GM23248 (cell line): ENCODE data around the gene FLT3. TPM values are rescaled to one million over a fixed set of nuclear protein-coding genes. Genes with fewer than 3 reads are reported as not detected.

Experiments
- DNase-seq: peaks from one replicate; pipeline ENCODE4 v3.0.0-alpha.2; 2015
- H2AFZ ChIP-seq: fragments of 200-600 bp; sonication (generic); 2 replicates; pipeline ENCODE4 v1.6.1; 2016; ENCODE audit warnings: antibody characterized with exemption
- H3F3A ChIP-seq: fragments of 200-600 bp; sonication (generic); 2 replicates; pipeline ENCODE4 v1.6.1; 2016; ENCODE audit warnings: mild to moderate bottlenecking, antibody characterized with exemption, mixed run types; ENCODE audit not compliant: insufficient read depth
- H3K27ac ChIP-seq: fragments of 200-600 bp; sonication (generic); 2 replicates; pipeline ENCODE4 v1.5.1; 2016; ENCODE audit warnings: mild to moderate bottlenecking
- H3K27me3 ChIP-seq: fragments of 200-600 bp; sonication (generic); replicated peaks from 2 replicates; pipeline ENCODE4 v1.6.1; 2016; ENCODE audit warnings: mild to moderate bottlenecking; ENCODE audit not compliant: insufficient read depth
- H3K36me3 ChIP-seq: fragments of 200-600 bp; sonication (generic); 2 replicates; pipeline ENCODE4 v1.6.1; 2016; ENCODE audit warnings: low read depth, mild to moderate bottlenecking
- H3K4me1 ChIP-seq: fragments of 200-600 bp; sonication (generic); 2 replicates; pipeline ENCODE4 v1.6.1; 2016; ENCODE audit warnings: mild to moderate bottlenecking; ENCODE audit not compliant: insufficient read depth
- H3K4me2 ChIP-seq: fragments of 200-600 bp; sonication (generic); one replicate; pipeline ENCODE4 v1.6.1; 2016; ENCODE audit warnings: mild to moderate bottlenecking; ENCODE audit not compliant: unreplicated experiment
- H3K4me3 ChIP-seq: fragments of 200-600 bp; sonication (generic); 2 replicates; pipeline ENCODE4 v1.5.1; 2016; ENCODE audit warnings: mild to moderate bottlenecking
- H3K79me2 ChIP-seq: fragments of 200-600 bp; sonication (generic); 2 replicates; pipeline ENCODE4 v1.6.1; 2016; ENCODE audit warnings: mild to moderate bottlenecking; ENCODE audit not compliant: insufficient read depth
- H3K9ac ChIP-seq: fragments of 200-600 bp; sonication (generic); 2 replicates; pipeline ENCODE4 v1.6.1; 2016; ENCODE audit warnings: mild to moderate bottlenecking
- H3K9me2 ChIP-seq: fragments of 200-600 bp; sonication (generic); 2 replicates; pipeline ENCODE4 v1.6.1; 2016; ENCODE audit warnings: mixed run types, mild to moderate bottlenecking, moderate library complexity; ENCODE audit not compliant: insufficient read depth
- H3K9me3 ChIP-seq: fragments of 200-600 bp; sonication (generic); one replicate; pipeline ENCODE4 v1.6.1; 2017; ENCODE audit warnings: low read depth
- H4K20me1 ChIP-seq: fragments of 200-600 bp; sonication (generic); 2 replicates; pipeline ENCODE4 v1.6.0; 2016; ENCODE audit not compliant: insufficient read depth
- EZH2 ChIP-seq: fragments of 200-600 bp; sonication (generic); IDR thresholded peaks from 2 replicates; pipeline ENCODE4 v1.6.1; 2018; ENCODE audit warnings: antibody characterized with exemption, mild to moderate bottlenecking; ENCODE audit not compliant: insufficient read depth, poor library complexity, severe bottlenecking
- EZH2phosphoT487 ChIP-seq: fragments of 200-600 bp; sonication (generic); IDR thresholded peaks from 2 replicates; pipeline ENCODE4 v1.6.1; 2018; ENCODE audit warnings: antibody characterized with exemption, moderate library complexity, mild to moderate bottlenecking, low read depth; ENCODE audit not compliant: insufficient read depth
- WGBS, 2 experiments: methylation state at CpG; one replicate each; pipeline ENCODE4 v1.1.6; 2015 to 2017; ENCODE audit warnings: low lambda C conversion rate in 2 of 2, low coverage in 1 of 2; ENCODE audit errors: missing lambda C conversion rate in 2 of 2; 5-methylcytosine and 5-hydroxymethylcytosine counted together
- in situ Hi-C: fragments of 300-500 bp; cut with MboI; formaldehyde crosslinking; loops from 2 replicates; pipeline ENCODE4 v1.15.0; 2020
- polyA plus RNA-seq: library from polyadenylated mRNA; unstranded; fragments of >200 nt; fragmentation: Nextera tagmentation; extraction: Ambion mirVana; gene quantifications from 2 replicates; pipeline ENCODE4 v1.2.1, GENCODE V29; 2016
- total RNA-seq: library from RNA; depleted of rRNA; stranded (reverse); fragments of >200 nt; shearing (Covaris generic); gene quantifications from 2 replicates; pipeline ENCODE4 v1.2.3, GENCODE V29; 2014

The FLT3 gene
- total and polyA plus RNA-seq, 2 experiments from 2014 or later, result not detected

- no peak overlapping the region for H3K27ac ChIP-seq
- H3K36me3 ChIP-seq, result no peaks in the 10 kb centered on the region
- no peak for TF ChIP-seq EZH2
- no peak for TF ChIP-seq EZH2phosphoT487
- 1 to 3% methylated on average over 4 of the region's 4 CpGs for WGBS, 2 experiments
- H4K20me1 ChIP-seq, result no peaks in the 10 kb centered on the region
- in situ Hi-C loops, result no loop called here
- peak overlapping the region; percentile 27 for H3K4me2 ChIP-seq
- peak; percentile 67 for DNase-seq
- peaks cover 16% of the 10 kb centered on the region for H3F3A ChIP-seq
- no peaks in the 10 kb centered on the region for H3K79me2 ChIP-seq
- H3K9me3 ChIP-seq, result no peaks in the 10 kb centered on the region
- no peak overlapping the region for H3K4me3 ChIP-seq
- no peaks in the 10 kb centered on the region for H3K9me2 ChIP-seq
- peaks cover 17% of the 10 kb centered on the region for H3K4me1 ChIP-seq
- no peak overlapping the region for H2AFZ ChIP-seq
- H3K27me3 ChIP-seq, result 0 out of 2 replicates have a peak, but pooled peaks cover 8% of the 10 kb centered on the region
- H3K9ac ChIP-seq, result no peak overlapping the region
Measured at GRCh38 chr13:28046981-28047380, 53.4 kb downstream of the FLT3 start.

DNA sequence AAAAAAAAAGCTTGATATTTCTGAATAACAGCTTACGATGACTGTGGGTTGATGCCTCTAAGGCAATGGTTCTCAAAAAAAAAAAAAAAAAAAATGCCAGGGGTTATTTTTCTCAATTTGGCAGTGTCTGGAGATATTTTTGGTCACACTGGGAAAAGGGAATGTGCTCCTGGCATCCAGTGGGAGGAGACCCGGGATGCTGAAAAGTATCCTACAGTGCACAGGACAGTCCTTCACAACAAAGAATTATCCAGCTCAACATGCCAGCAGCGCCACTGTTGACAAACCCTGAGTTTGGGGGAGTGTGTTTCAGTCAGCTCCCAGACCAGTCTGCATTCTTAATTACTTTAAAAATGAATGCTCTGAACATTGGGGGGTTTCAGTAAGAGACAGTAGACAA, 54.5 kb downstream of the FLT3 start:
- H3K9me2 ChIP-seq, result no peaks in the 10 kb centered on the region
- no peak overlapping the region for H3K4me3 ChIP-seq
- peaks cover 16% of the 10 kb centered on the region for H3F3A ChIP-seq
- peaks cover 17% of the 10 kb centered on the region for H3K4me1 ChIP-seq
- no peak overlapping the region for H2AFZ ChIP-seq
- no peaks in the 10 kb centered on the region for H3K79me2 ChIP-seq
- peaks cover 12% of the 10 kb centered on the region; the same call in 1 of the 2 replicates for H3K27me3 ChIP-seq
- H3K9me3 ChIP-seq, result no peaks in the 10 kb centered on the region
- 33 to 35% methylated on average over 3 of the region's 3 CpGs for WGBS, 2 experiments
- TF ChIP-seq EZH2 (no peak), EZH2phosphoT487 (no peak)
- no peaks in the 10 kb centered on the region for H4K20me1 ChIP-seq
- DNase-seq, result no peak
- in situ Hi-C loops, result no loop called here
- H3K9ac ChIP-seq, result no peak overlapping the region
- H3K27ac ChIP-seq, result no peak overlapping the region
- H3K4me2 ChIP-seq, result no peak overlapping the region
- H3K36me3 ChIP-seq, result no peaks in the 10 kb centered on the region

- Histone ChIP-seq H2AFZ (no peak overlapping the region), H3K4me2 (no peak overlapping the region), H3K4me3 (no peak overlapping the region), H3K27ac (no peak overlapping the region), H3F3A (peaks cover 16% of the 10 kb centered on the region), H3K79me2 (no peaks in the 10 kb centered on the region), H4K20me1 (no peaks in the 10 kb centered on the region), H3K36me3 (no peaks in the 10 kb centered on the region), H3K27me3 (peaks cover 25% of the 10 kb centered on the region), H3K9ac (no peak overlapping the region), H3K9me3 (no peaks in the 10 kb centered on the region), H3K9me2 (no peaks in the 10 kb centered on the region), H3K4me1 (peaks cover 17% of the 10 kb centered on the region)
- DNase-seq, result peak; percentile 69
- TF ChIP-seq EZH2phosphoT487, result no peak
- no peak for TF ChIP-seq EZH2
- in situ Hi-C loops, result no loop called here
- whole genome bisulfite sequencing, 2 experiments, result 41 to 48% methylated on average over 2 of the region's 2 CpGs
Measured at GRCh38 chr13:28044608-28045007, 55.8 kb downstream of the FLT3 start.

DNA sequence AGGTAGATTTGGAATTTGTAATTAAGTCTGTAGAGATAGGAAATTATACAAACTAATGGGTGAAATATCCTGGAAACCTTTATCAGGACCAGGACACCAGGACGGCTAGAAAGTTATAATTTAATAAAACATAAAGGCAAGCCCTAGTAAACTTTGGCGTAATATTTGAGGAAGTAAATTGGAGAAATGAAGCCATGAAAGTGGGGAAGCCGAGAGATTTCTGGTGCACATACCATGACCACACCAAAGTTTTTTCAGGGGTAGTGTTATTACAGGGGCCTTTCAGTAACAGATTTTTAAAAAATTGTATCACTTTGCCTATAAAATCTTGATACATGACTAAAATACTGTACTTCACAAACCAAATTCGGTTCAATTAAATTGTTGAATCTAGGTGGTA, 57.2 kb downstream of the FLT3 start:
- H3K9me3 ChIP-seq, result no peaks in the 10 kb centered on the region
- no peak overlapping the region for H3K4me2 ChIP-seq
- TF ChIP-seq EZH2 (no peak), EZH2phosphoT487 (no peak)
- no peak overlapping the region for H3K9ac ChIP-seq
- no peaks in the 10 kb centered on the region for H3K79me2 ChIP-seq
- in situ Hi-C loops, result no loop called here
- no peak for DNase-seq
- H4K20me1 ChIP-seq, result no peaks in the 10 kb centered on the region
- no peak overlapping the region for H3K4me3 ChIP-seq
- peaks cover 15% of the 10 kb centered on the region for H3F3A ChIP-seq
- H3K27me3 ChIP-seq, result peaks cover 26% of the 10 kb centered on the region
- no peaks in the 10 kb centered on the region for H3K36me3 ChIP-seq
- H3K27ac ChIP-seq, result no peak overlapping the region
- 59 to 69% methylated on average over 4 of the region's 4 CpGs for WGBS, 2 experiments
- H3K4me1 ChIP-seq, result peaks cover 17% of the 10 kb centered on the region
- no peak overlapping the region for H2AFZ ChIP-seq
- no peaks in the 10 kb centered on the region for H3K9me2 ChIP-seq

GRCh38 chr13:28041501-28041900, 58.9 kb downstream of the FLT3 start:
- H3K27me3 ChIP-seq, result peaks cover 26% of the 10 kb centered on the region
- H3K9ac ChIP-seq, result no peak overlapping the region
- no peaks in the 10 kb centered on the region for H4K20me1 ChIP-seq
- H3K36me3 ChIP-seq, result no peaks in the 10 kb centered on the region
- in situ Hi-C loops, result no loop called here
- H3K4me3 ChIP-seq, result no peak overlapping the region
- peaks cover 7% of the 10 kb centered on the region; the same call in 1 of the 2 replicates for H3K4me1 ChIP-seq
- TF ChIP-seq EZH2phosphoT487, result no peak
- TF ChIP-seq EZH2, result no peak
- DNase-seq, result no peak
- WGBS, 2 experiments, result 58 to 64% methylated on average over 8 of the region's 8 CpGs
- H3K9me2 ChIP-seq, result no peaks in the 10 kb centered on the region
- H3F3A ChIP-seq, result no peaks in the 10 kb centered on the region
- H3K79me2 ChIP-seq, result no peaks in the 10 kb centered on the region
- no peak overlapping the region for H3K27ac ChIP-seq
- H3K4me2 ChIP-seq, result no peak overlapping the region
- no peak overlapping the region for H2AFZ ChIP-seq
- no peaks in the 10 kb centered on the region for H3K9me3 ChIP-seq
